SK-N-MC (cell line): ENCODE results near the gene CCDC121.
A peak's percentile ranks its signal among the peaks of the same experiment; 100 is the strongest.

Source experiments
- DNase-seq: peaks from one replicate; pipeline ENCODE4 v3.0.0-alpha.2; 2011; ENCODE audit warnings: low read depth, low spot score
- H3K27ac ChIP-seq: fragments of 200-600 bp; sonication (generic); 2 replicates; pipeline ENCODE4 v1.5.1; 2016; ENCODE audit warnings: mixed run types
- H3K36me3 ChIP-seq: fragments of 200-600 bp; sonication (generic); 2 replicates; pipeline ENCODE4 v1.6.1; 2017; ENCODE audit warnings: antibody characterized with exemption, low read length, mixed read lengths; ENCODE audit not compliant: insufficient read depth
- H3K4me3 ChIP-seq: fragments of 200-600 bp; sonication (generic); 2 replicates; pipeline ENCODE4 v1.5.1; 2016
- H3K9ac ChIP-seq: fragments of 200-600 bp; sonication (generic); 2 replicates; pipeline ENCODE4 v1.8.0; 2017; ENCODE audit warnings: mixed run types, mixed read lengths; ENCODE audit not compliant: insufficient read length
- H3K9me3 ChIP-seq: fragments of 200-600 bp; sonication (generic); 2 replicates; pipeline ENCODE4 v1.6.1; 2017; ENCODE audit warnings: low read depth, mild to moderate bottlenecking, antibody characterized with exemption, low read length, moderate library complexity, mixed read lengths
- EZH2 ChIP-seq: fragments of 200-600 bp; sonication (generic); IDR thresholded peaks from one replicate; pipeline ENCODE4 v1.6.1; 2017; ENCODE audit warnings: antibody characterized with exemption
- FOXP2 ChIP-seq: optimal IDR thresholded peaks from 2 replicates; pipeline ENCODE3; 2011; ENCODE audit warnings: mild to moderate bottlenecking, moderate library complexity; ENCODE audit not compliant: insufficient read depth; ENCODE audit errors: extremely low read length, control extremely low read depth
- POLR2AphosphoS5 ChIP-seq: IDR thresholded peaks from 2 replicates; pipeline ENCODE4 v1.6.1; 2012; ENCODE audit warnings: mild to moderate bottlenecking, low read depth, low read length, borderline replicate concordance

CCDC121 gene

GRCh38 chr2:27593240-27593639 is 35.6 kb downstream of the CCDC121 start:
- H3K27ac ChIP-seq = no peak overlapping the region
- TF ChIP-seq FOXP2 (no peak), EZH2 (no peak), POLR2AphosphoS5 (no peak)
- no peak overlapping the region for H3K4me3 ChIP-seq
- no peak for DNase-seq
- H3K9ac ChIP-seq = no peak overlapping the region
- H3K9me3 ChIP-seq = no peaks in the 10 kb centered on the region; the same call in 1 of the 2 replicates
- H3K36me3 ChIP-seq = peaks cover 8% of the 10 kb centered on the region; the same call in 1 of the 2 replicates

- Histone ChIP-seq H3K27ac (no peak overlapping the region), H3K9ac (no peak overlapping the region), H3K9me3 (no peaks in the 10 kb centered on the region; the same call in 1 of the 2 replicates), H3K36me3 (peaks cover 11% of the 10 kb centered on the region; the same call in 1 of the 2 replicates), H3K4me3 (no peak overlapping the region)
- DNase-seq = no peak
- TF ChIP-seq FOXP2 (no peak), EZH2 (no peak), POLR2AphosphoS5 (no peak)
These were observed 37.1 kb downstream of the CCDC121 start for GRCh38 chr2:27591745-27592144.

- TF ChIP-seq EZH2 = no peak
- Histone ChIP-seq H3K36me3 (peaks cover 9% of the 10 kb centered on the region; the same call in 1 of the 2 replicates), H3K9ac (no peak overlapping the region), H3K4me3 (no peak overlapping the region), H3K27ac (no peak overlapping the region), H3K9me3 (no peaks in the 10 kb centered on the region; the same call in 1 of the 2 replicates)
- DNase-seq = no peak
These were observed 40.5 kb downstream of the CCDC121 start for GRCh38 chr2:27588308-27588707.

- H3K27ac ChIP-seq = no peak overlapping the region
- no peak overlapping the region for H3K4me3 ChIP-seq
- DNase-seq = no peak
- H3K9me3 ChIP-seq = no peaks in the 10 kb centered on the region; the same call in 1 of the 2 replicates
- TF ChIP-seq POLR2AphosphoS5 = no peak
- no peak for TF ChIP-seq EZH2
- TF ChIP-seq FOXP2 = no peak
- H3K9ac ChIP-seq = no peak overlapping the region
- H3K36me3 ChIP-seq = peaks cover 8% of the 10 kb centered on the region; the same call in 1 of the 2 replicates
These were observed 41.8 kb downstream of the CCDC121 start for GRCh38 chr2:27587025-27587424.

GRCh38 chr2:27584597-27584996 is 44.2 kb downstream of the CCDC121 start:
- Histone ChIP-seq H3K36me3 (peaks cover 8% of the 10 kb centered on the region; the same call in 1 of the 2 replicates), H3K4me3 (peak overlapping the region; percentile 86), H3K9me3 (no peaks in the 10 kb centered on the region), H3K27ac (no peak overlapping the region), H3K9ac (peak overlapping the region; percentile 92)
- DNase-seq = no peak
- TF ChIP-seq FOXP2 = no peak
- TF ChIP-seq EZH2 = no peak
- TF ChIP-seq POLR2AphosphoS5 = no peak

GRCh38 chr2:27583390-27583915 is 45.4 kb downstream of the CCDC121 start:
- no peak for DNase-seq
- Histone ChIP-seq H3K4me3 (peak overlapping the region; percentile 86), H3K27ac (peak overlapping the region; percentile 6), H3K36me3 (peaks cover 8% of the 10 kb centered on the region; the same call in 1 of the 2 replicates), H3K9ac (peak overlapping the region; percentile 92), H3K9me3 (peaks cover under 1% of the 10 kb centered on the region; the same call in 1 of the 2 replicates)
- TF ChIP-seq FOXP2 (no peak), POLR2AphosphoS5 (no peak), EZH2 (no peak)

GRCh38 chr2:27582695-27583389 is 46.0 kb downstream of the CCDC121 start, which contains the start of gene ZNF512:
ZNF512 (plus strand) TSS chr2:27583042; CDS start chr2:27583113, 71 bp downstream.
- Histone ChIP-seq H3K27ac (peak within 1 kb of the TSS; percentile 67), H3K9ac (peak within 1 kb of the TSS; percentile 92), H3K4me3 (peak within 1 kb of the TSS; percentile 86), H3K9me3 (peaks cover 3% of the 10 kb centered on the region; the same call in 1 of the 2 replicates), H3K36me3 (peaks cover 6% of the 10 kb centered on the region; the same call in 1 of the 2 replicates)
- DNase-seq = peak; percentile 60
- TF ChIP-seq FOXP2 = no peak
- TF ChIP-seq POLR2AphosphoS5 = peak; percentile 81

- peak overlapping the region; percentile 86 for H3K4me3 ChIP-seq
- H3K36me3 ChIP-seq = peaks cover 3% of the 10 kb centered on the region; the same call in 1 of the 2 replicates
- peak overlapping the region; percentile 63 for H3K9ac ChIP-seq
- H3K27ac ChIP-seq = peak overlapping the region; percentile 67
- no peak for TF ChIP-seq POLR2AphosphoS5
- TF ChIP-seq FOXP2 = no peak
- no peak for TF ChIP-seq EZH2
- H3K9me3 ChIP-seq = peaks cover 3% of the 10 kb centered on the region; the same call in 1 of the 2 replicates
- DNase-seq = no peak
These were observed 46.6 kb downstream of the CCDC121 start for GRCh38 chr2:27582129-27582694.
